Activated B cell treated with CpG ODN at 0.5 μM for 24 hours (primary cell): Measurements from ENCODE around the gene RASGRP3. TPM values are rescaled to one million over a fixed set of nuclear protein-coding genes. Genes with fewer than 3 reads are reported as not detected.
A peak's percentile ranks its signal among the peaks of the same experiment; 100 is the strongest.

Experiments used
- ATAC-seq: fragments of 200-7000 bp; cut with Tn5 transposase; one replicate; pipeline ENCODE4 v1.10.0; 2021; ENCODE audit warnings: low read depth, mild to moderate bottlenecking, moderate library complexity
- CTCF ChIA-PET: fragments of 350-600 bp; sonication (Branson Sonifier 250); formaldehyde crosslinking; loops from one replicate; lab custom pipeline; 2021; ENCODE audit warnings: antibody characterized with exemption; lab: Charles Lee
- POLR2A ChIA-PET: fragments of 350-600 bp; sonication (Branson Sonifier 250); formaldehyde crosslinking; loops from one replicate; lab custom pipeline; 2021; ENCODE audit warnings: antibody characterized with exemption; lab: Charles Lee
- DNase-seq: peaks from one replicate; pipeline ENCODE4 v3.0.0; 2022
- H3K27ac Mint-ChIP-seq: one replicate; pipeline ENCODE4 v1.8.0; 2020; ENCODE audit warnings: mixed read lengths
- H3K27me3 Mint-ChIP-seq: one replicate; pipeline ENCODE4 v1.8.0; 2021; ENCODE audit warnings: mixed read lengths
- H3K36me3 Mint-ChIP-seq: one replicate; pipeline ENCODE4 v1.8.0; 2021; ENCODE audit warnings: low read depth, mixed read lengths
- H3K4me1 Mint-ChIP-seq: one replicate; pipeline ENCODE4 v1.8.0; 2021; ENCODE audit warnings: mixed read lengths
- H3K4me3 Mint-ChIP-seq: one replicate; pipeline ENCODE4 v1.8.0; 2020; ENCODE audit warnings: mild to moderate bottlenecking, mixed read lengths
- H3K9me3 Mint-ChIP-seq: one replicate; pipeline ENCODE4 v1.8.0; 2020; ENCODE audit warnings: mixed read lengths
- intact Hi-C: fragments of 100-400 bp; cut with micrococcal nuclease; formaldehyde crosslinking; loops from one replicate; pipeline ENCODE4 v1.15.1; 2024
- total RNA-seq: library from RNA; stranded (reverse); gene quantifications from 2 replicates; pipeline ENCODE4 v1.2.3, GENCODE V29; 2022
- TF ChIP-seq, protein P1 (sequence below): fragments of 200-600 bp; IDR thresholded peaks from one replicate; pipeline ENCODE4 v1.8.0; 2022; ENCODE audit warnings: antibody characterized with exemption, mild to moderate bottlenecking

Gene RASGRP3
- total RNA-seq, 1 donor from 2014 or later = 205 TPM

GRCh38 chr2:33529771-33530481 is 53.5 kb downstream of the RASGRP3 start:
- DNase-seq = no peak
- Mint-ChIP-seq H3K27me3 (no peaks in the 10 kb centered on the region), H3K27ac (peak overlapping the region; percentile 98), H3K9me3 (no peaks in the 10 kb centered on the region), H3K4me3 (peak overlapping the region; percentile 57), H3K36me3 (peaks cover 79% of the 10 kb centered on the region), H3K4me1 (peaks cover 89% of the 10 kb centered on the region)
- ATAC-seq = peak; percentile 33
- POLR2A ChIA-PET = interaction anchor here (0.5 to 5.9 kb wide), 14 partner anchors 9 to 69 kb away, joined by 3 to 92 read pairs (median 5); partner anchors contain the start of genes FAM98A and RASGRP3
- TF ChIP-seq, protein P1, sequence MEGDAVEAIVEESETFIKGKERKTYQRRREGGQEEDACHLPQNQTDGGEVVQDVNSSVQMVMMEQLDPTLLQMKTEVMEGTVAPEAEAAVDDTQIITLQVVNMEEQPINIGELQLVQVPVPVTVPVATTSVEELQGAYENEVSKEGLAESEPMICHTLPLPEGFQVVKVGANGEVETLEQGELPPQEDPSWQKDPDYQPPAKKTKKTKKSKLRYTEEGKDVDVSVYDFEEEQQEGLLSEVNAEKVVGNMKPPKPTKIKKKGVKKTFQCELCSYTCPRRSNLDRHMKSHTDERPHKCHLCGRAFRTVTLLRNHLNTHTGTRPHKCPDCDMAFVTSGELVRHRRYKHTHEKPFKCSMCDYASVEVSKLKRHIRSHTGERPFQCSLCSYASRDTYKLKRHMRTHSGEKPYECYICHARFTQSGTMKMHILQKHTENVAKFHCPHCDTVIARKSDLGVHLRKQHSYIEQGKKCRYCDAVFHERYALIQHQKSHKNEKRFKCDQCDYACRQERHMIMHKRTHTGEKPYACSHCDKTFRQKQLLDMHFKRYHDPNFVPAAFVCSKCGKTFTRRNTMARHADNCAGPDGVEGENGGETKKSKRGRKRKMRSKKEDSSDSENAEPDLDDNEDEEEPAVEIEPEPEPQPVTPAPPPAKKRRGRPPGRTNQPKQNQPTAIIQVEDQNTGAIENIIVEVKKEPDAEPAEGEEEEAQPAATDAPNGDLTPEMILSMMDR = no peak
- intact Hi-C loops = loop anchor here (1.0 to 5.0 kb wide), 4 partner anchors 13 to 69 kb away; partner anchors contain the start of gene FAM98A
- CTCF ChIA-PET = interaction anchor here (1.3 to 4.7 kb wide), 2 partner anchors 11 to 54 kb away, joined by 3 to 24 read pairs; partner anchors contain the start of gene RASGRP3

- CTCF ChIA-PET = interaction anchor here (1.3 to 4.7 kb wide), 3 partner anchors 12 to 55 kb away, joined by 3 to 24 read pairs (median 3); partner anchors contain the start of gene RASGRP3
- intact Hi-C loops = loop anchor here (1.0 to 5.0 kb wide), 6 partner anchors 11 to 68 kb away; partner anchors contain the start of gene FAM98A
- Mint-ChIP-seq H3K27me3 (no peaks in the 10 kb centered on the region), H3K36me3 (peaks cover 83% of the 10 kb centered on the region), H3K4me1 (peaks cover 86% of the 10 kb centered on the region), H3K4me3 (peak overlapping the region; percentile 68), H3K27ac (peak overlapping the region; percentile 98), H3K9me3 (no peaks in the 10 kb centered on the region)
- peak; percentile 19 for DNase-seq
- peak; percentile 43 for ATAC-seq
- TF ChIP-seq, protein P1 = no peak
- POLR2A ChIA-PET = interaction anchor here (0.6 to 5.9 kb wide), 10 partner anchors 10 to 54 kb away, joined by 3 to 92 read pairs (median 6); partner anchors contain the start of gene RASGRP3
Measured at GRCh38 chr2:33530690-33531548, 54.5 kb downstream of the RASGRP3 start.

GRCh38 chr2:33531549-33532059 is 55.2 kb downstream of the RASGRP3 start:
- no peak for DNase-seq
- no peaks in the 10 kb centered on the region for H3K9me3 Mint-ChIP-seq
- ChIA-PET POLR2A (interaction anchor here (0.7 to 5.9 kb wide), 9 partner anchors 9 to 55 kb away, joined by 3 to 92 read pairs (median 9); partner anchors contain the start of gene RASGRP3), CTCF (interaction anchor here (1.4 to 4.7 kb wide), 2 partner anchors 52 to 55 kb away, joined by 3 to 24 read pairs; partner anchors contain the start of gene RASGRP3)
- ATAC-seq = peak; percentile 8
- peaks cover 82% of the 10 kb centered on the region for H3K36me3 Mint-ChIP-seq
- no peaks in the 10 kb centered on the region for H3K27me3 Mint-ChIP-seq
- intact Hi-C loops = loop anchor here (1.0 to 5.0 kb wide), 5 partner anchors 11 to 67 kb away; partner anchors contain the start of gene FAM98A
- peak overlapping the region; percentile 68 for H3K4me3 Mint-ChIP-seq
- TF ChIP-seq, protein P1 = no peak
- H3K4me1 Mint-ChIP-seq = peaks cover 82% of the 10 kb centered on the region
- peak overlapping the region; percentile 98 for H3K27ac Mint-ChIP-seq

DNA sequence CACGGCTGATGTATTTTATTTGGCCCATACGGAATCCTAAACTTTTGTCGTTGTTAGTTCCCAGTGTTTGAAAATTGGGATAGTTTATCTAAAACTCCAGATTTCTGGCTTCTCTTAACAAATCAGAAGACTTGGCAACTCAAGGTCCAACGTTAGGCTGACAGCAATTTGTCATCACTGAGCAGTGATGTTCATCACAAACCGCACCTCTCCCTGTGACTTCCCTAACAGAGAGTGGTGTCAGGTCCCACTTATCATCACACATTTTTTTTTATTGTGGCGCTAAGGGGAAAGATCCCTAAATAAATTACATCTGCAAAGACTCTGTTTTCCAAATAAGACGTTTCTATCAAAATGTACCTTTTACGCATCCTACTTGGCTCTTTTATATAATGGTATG is 55.7 kb downstream of the RASGRP3 start:
- peaks cover 78% of the 10 kb centered on the region for H3K4me1 Mint-ChIP-seq
- peak overlapping the region; percentile 98 for H3K27ac Mint-ChIP-seq
- TF ChIP-seq, protein P1 = no peak
- no peak for ATAC-seq
- no peak for DNase-seq
- no peaks in the 10 kb centered on the region for H3K27me3 Mint-ChIP-seq
- H3K9me3 Mint-ChIP-seq = no peaks in the 10 kb centered on the region
- intact Hi-C loops = loop anchor here (5.0 kb wide), 1 partner anchor 50 kb away; no protein-coding TSS in a partner anchor
- peaks cover 82% of the 10 kb centered on the region for H3K36me3 Mint-ChIP-seq
- CTCF ChIA-PET = interaction anchor here (1.4 to 4.7 kb wide), 2 partner anchors 53 to 56 kb away, joined by 3 to 24 read pairs; partner anchors contain the start of gene RASGRP3
- POLR2A ChIA-PET = interaction anchor here (0.7 to 5.9 kb wide), 7 partner anchors 9 to 56 kb away, joined by 3 to 92 read pairs (median 10); partner anchors contain the start of gene RASGRP3
- H3K4me3 Mint-ChIP-seq = peak overlapping the region; percentile 45
